Brain pericyte (primary cell): Measurements from ENCODE around the gene TATDN3.
"Not testable (repeated sequence)": the region's sequence is repeated elsewhere in the genome, so short reads cannot be mapped to it uniquely, and the experiment has no call there.

Experiments used
- DNase-seq: peaks from one replicate; pipeline ENCODE4 v3.0.0-alpha.2; 2012; ENCODE audit warnings: low read depth, low spot score

The TATDN3 gene, protein sequence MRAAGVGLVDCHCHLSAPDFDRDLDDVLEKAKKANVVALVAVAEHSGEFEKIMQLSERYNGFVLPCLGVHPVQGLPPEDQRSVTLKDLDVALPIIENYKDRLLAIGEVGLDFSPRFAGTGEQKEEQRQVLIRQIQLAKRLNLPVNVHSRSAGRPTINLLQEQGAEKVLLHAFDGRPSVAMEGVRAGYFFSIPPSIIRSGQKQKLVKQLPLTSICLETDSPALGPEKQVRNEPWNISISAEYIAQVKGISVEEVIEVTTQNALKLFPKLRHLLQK

GRCh38 chr1:212791676-212792395 lies at the start of gene TATDN3, which contains the start of gene NSL1:
Gene TATDN3, plus strand, starts transcription at chr1:212791894. Its CDS starts 28 bp downstream, at chr1:212791922.
Gene NSL1, minus strand, starts transcription at chr1:212791777. Its CDS starts 14 bp downstream, at chr1:212791763.
- peak; percentile 77 for DNase-seq

DNA sequence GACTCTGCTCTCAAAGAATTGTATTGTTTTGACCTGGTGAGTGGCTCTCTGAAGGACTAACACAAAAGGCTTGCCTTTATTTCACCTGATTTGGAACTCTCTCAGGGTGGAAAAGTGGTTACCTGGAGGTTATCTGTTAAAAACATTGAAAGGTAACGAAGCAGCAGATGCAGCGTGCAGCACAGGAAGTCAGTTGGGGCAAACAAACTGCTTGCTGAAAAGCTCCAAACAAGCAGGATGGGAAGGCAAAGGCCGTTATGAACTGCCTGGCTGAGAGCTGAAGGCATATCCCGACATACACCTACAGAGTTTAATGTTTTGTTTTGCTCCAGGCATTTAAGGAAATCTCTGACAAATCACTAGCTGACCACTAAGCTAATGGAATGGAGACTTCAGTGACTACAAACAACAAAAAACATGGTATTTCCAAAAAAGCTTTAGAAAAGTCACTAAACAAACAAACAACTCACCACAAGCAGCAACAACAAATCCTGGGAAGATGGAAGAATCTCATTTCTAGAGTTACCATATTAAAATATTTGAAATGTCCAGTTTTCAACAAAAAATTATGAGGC lies 47.7 kb upstream of the TATDN3 start:
- DNase-seq, result no peak

- DNase-seq, result no peak
Observed at GRCh38 chr1:212745303-212745702, 46.4 kb upstream of the TATDN3 start.

DNA sequence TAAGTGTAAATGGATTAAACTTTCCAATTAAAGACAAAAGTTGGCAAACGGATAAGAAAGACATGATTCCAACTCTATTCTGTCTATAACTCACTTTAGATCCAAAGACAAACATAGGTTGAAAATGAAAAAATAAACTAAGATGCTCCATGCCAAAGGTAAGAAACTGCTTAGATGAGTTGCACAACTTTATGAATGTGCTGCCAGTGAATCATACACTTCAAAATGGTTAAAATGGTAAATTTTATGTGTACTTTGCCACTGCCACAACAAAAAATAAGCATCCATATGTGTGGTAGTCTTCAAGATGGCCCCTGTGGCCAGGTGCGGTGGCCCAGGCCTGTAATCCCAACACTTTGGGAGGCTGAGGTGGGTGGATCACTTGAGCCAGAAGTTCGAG lies 45.1 kb upstream of the TATDN3 start:
- no peak for DNase-seq

DNA sequence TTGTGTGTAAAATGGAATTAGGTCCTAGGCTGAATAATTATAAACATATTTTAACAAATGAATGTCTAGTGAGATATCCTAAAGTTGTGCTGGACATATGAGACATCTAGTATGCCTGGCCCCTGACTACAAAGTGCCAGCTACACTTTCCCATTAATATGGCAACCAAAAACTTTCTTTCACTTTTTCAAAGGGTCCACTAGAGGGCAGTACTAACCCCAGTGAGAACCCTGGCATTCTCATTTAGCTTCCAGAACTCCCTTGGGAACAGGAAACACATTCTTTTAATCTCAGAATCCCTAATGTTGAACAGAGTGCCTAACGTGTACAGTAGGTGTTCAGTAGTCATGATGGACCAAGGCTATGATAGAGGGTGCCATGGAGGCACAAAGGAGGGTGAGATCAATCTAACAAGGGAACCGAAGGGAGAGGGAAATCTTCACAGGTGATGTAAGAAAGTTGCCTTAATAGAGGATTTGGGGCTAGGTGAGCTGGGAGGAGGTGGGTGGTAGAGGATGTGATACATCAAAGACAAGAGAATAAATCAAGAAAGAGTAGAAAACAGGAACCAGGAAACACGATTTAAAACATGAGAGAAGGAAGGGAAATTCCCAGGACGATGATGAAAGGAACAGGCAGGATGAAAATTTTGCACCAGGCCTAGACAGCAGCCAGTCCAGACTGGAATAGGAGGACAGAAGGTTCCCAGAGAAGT lies 41.7 kb upstream of the TATDN3 start:
- DNase-seq, result no peak

GRCh38 chr1:212752252-212752933 lies 39.3 kb upstream of the TATDN3 start:
- no peak for DNase-seq

- no peak for DNase-seq
Observed at GRCh38 chr1:212752934-212753497, 38.7 kb upstream of the TATDN3 start.

GRCh38 chr1:212753749-212754148 lies 37.9 kb upstream of the TATDN3 start:
- no peak for DNase-seq

GRCh38 chr1:212754193-212754592 lies 37.5 kb upstream of the TATDN3 start:
- DNase-seq, result no peak

- DNase-seq, result no peak
Observed at GRCh38 chr1:212754680-212755079, 37.0 kb upstream of the TATDN3 start.

DNA sequence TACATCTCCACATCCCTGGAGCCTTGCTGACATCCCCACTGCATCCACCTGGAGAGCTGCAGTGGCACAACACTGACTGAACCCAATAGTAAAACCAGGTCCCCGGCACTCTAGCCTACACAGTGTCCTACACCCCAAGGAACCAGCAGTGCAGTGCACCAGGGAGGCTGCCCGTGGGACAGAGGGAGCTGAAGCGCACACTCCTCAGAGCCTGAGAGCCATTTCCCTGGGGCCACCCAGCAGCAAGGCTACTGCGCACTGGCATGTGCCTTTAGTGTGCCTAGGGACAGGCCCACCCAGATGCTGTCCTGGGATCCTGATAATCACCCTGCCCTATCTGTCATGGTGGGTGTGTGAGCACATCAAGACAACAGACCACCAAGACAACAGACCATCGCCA lies 32.0 kb upstream of the TATDN3 start:
- no peak for DNase-seq

DNA sequence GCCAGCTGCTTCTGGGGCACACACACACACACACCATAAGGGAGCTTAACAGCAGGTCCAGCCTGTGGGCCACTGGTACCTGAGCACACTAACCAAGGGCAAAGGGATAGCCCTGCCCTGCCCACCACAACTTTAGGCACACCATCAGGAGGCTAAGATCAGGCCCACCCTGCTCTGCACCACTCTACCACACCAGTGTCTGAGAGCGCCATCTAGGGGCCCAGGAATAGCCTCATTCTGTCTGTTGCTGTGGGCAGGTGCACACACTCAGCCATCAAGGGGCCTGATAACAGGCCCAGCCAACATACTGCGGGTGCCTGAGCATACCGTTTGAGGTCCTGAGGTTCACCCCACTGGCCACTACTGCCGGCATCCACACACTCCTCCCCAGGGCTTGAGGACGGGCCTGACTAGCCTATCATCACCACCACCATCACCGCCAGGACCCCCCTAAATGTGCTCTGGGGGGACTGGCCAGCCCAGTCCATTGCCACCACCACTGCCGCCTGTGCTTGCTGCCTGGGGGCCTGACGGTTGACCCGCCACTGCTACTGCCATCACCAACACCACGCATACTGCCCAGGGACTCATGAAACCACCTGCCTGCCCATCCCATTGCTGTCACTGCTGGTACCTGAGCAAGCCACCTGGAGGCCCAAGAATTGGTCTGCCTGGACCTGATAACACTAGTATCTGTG lies 31.4 kb upstream of the TATDN3 start:
- DNase-seq, result no peak

GRCh38 chr1:212762234-212762633 lies 29.5 kb upstream of the TATDN3 start:
- DNase-seq, result no peak

DNA sequence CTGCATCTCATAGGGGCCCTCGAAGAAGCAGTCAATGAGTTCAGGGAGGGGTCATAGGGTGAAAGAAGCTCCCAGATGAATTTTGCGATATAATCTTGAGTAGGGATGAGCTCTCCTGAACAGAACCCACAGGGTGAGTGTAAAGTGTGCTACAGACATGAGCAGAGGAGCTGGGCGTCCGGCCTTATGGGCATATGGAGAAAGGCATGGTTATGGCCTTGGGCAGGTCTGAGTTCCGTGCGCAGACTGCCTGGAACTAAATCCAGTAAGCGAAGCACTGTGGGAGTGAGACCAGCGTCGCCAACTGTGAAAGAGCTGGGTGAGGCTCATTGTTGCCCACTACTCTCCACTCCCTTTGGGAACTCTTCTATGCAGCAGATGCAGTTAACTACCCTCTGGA lies 28.9 kb upstream of the TATDN3 start:
- DNase-seq, result no peak

GRCh38 chr1:212764718-212765281 lies 26.9 kb upstream of the TATDN3 start:
- not testable (repeated sequence) for DNase-seq

- DNase-seq, result not testable (repeated sequence)
Observed at GRCh38 chr1:212766825-212767224, 24.9 kb upstream of the TATDN3 start.

DNA sequence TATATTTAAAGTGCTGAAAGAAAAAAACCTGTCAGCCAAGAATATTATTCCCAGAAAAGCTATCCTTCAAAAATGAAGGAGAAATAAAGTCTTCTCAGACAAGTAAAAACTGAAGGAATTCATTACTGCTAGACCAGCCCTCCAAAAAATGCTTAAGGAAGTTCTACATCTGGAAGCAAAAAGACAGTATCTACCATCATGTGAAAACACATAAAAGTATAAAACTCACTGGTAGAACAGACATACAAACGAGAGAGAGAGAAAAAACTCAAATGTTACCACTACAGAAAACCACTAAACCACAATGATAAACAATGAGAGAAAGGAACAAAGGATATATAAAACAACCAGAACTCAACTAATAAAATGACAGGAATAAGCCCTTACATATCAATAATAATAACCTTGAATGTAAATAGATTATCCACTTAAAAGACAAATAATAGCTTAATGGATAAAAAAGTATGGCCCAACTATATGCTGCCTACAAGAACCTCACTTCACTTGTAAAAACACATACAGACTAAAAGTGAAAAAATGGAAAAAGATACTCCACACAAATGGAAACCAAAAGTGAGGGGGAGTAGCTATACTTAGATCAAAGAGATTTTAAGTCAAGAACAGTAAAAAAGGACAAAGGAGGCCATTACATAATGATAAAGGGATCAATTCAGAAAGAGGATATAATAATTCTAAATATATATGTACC lies 22.1 kb upstream of the TATDN3 start:
- DNase-seq, result no peak

GRCh38 chr1:212771341-212771740 lies 20.4 kb upstream of the TATDN3 start:
- no peak for DNase-seq

DNA sequence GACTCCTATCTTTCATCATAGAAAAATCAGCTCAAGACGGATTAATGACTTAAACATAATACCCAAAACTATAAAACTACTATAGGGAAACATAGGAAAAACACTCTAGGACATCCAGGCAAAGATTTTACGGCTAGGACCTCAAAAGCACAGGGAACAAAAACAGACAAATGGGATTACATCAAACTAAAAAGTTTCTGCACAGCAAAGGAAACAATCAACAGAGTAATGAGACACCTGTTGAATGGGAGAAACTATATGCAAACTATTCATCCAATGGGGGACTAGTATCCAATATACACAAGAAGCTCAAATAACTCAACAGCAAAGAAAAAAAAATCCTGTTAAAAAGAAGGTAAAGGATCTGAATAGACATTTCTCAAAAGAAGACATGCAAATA lies 18.7 kb upstream of the TATDN3 start:
- no peak for DNase-seq

GRCh38 chr1:212774584-212774983 lies 17.1 kb upstream of the TATDN3 start:
- no peak for DNase-seq
